OCI-LY1 (cell line): ENCODE results near the gene IGFALS.

Experiments used
- H2AFZ ChIP-seq: fragments of 200-600 bp; sonication (generic), shearing (Covaris generic); 2 replicates; pipeline ENCODE4 v1.6.0; 2014; ENCODE audit warnings: antibody characterized with exemption, mild to moderate bottlenecking, low read length
- H3F3A ChIP-seq: fragments of 200-600 bp; sonication (generic), shearing (Covaris generic); 2 replicates; pipeline ENCODE4 v1.6.0; 2014; ENCODE audit warnings: mild to moderate bottlenecking, antibody characterized with exemption, low read length, moderate library complexity; ENCODE audit not compliant: insufficient read depth
- H3K27ac ChIP-seq: fragments of 200-600 bp; sonication (generic); 2 replicates; pipeline ENCODE4 v1.5.1; 2014; ENCODE audit warnings: low read length, mixed run types, mild to moderate bottlenecking, low read depth; ENCODE audit not compliant: poor library complexity, severe bottlenecking
- H3K27me3 ChIP-seq: fragments of 200-600 bp; sonication (generic); 2 replicates; pipeline ENCODE4 v1.6.0; 2014; ENCODE audit warnings: antibody characterized with exemption, mild to moderate bottlenecking, low read length, moderate library complexity; ENCODE audit not compliant: insufficient read depth
- H3K36me3 ChIP-seq: fragments of 200-600 bp; sonication (generic); 2 replicates; pipeline ENCODE4 v1.6.1; 2014; ENCODE audit warnings: mild to moderate bottlenecking, antibody characterized with exemption, low read length, moderate library complexity, mixed read lengths; ENCODE audit not compliant: insufficient read depth
- H3K4me1 ChIP-seq: fragments of 200-600 bp; sonication (generic); 2 replicates; pipeline ENCODE4 v1.5.1; 2014; ENCODE audit warnings: mild to moderate bottlenecking, low read length, moderate library complexity; ENCODE audit not compliant: insufficient read depth, severe bottlenecking
- H3K4me2 ChIP-seq: fragments of 200-600 bp; sonication (generic), shearing (Covaris generic); 2 replicates; pipeline ENCODE4 v1.6.1; 2014; ENCODE audit warnings: low read length
- H3K4me3 ChIP-seq: fragments of 200-600 bp; sonication (generic); 2 replicates; pipeline ENCODE4 v1.5.1; 2014; ENCODE audit warnings: low read length, low read depth, mild to moderate bottlenecking, mixed read lengths; ENCODE audit not compliant: poor library complexity, severe bottlenecking
- H3K79me2 ChIP-seq: fragments of 200-600 bp; shearing (Covaris generic); 2 replicates; pipeline ENCODE4 v1.6.1; 2016; ENCODE audit warnings: mixed run types, low read length, mixed read lengths; ENCODE audit not compliant: insufficient read depth
- H3K9ac ChIP-seq: fragments of 200-600 bp; sonication (generic), shearing (Covaris generic); 2 replicates; pipeline ENCODE4 v1.6.1; 2014; ENCODE audit warnings: mild to moderate bottlenecking, low read length, mixed read lengths
- H3K9me2 ChIP-seq: fragments of 200-600 bp; sonication (generic), shearing (Covaris generic); 2 replicates; pipeline ENCODE4 v1.6.1; 2014; ENCODE audit warnings: low read depth, mild to moderate bottlenecking, low read length, mixed read lengths
- H3K9me3 ChIP-seq: fragments of 200-600 bp; shearing (Covaris generic); 2 replicates; pipeline ENCODE4 v1.6.1; 2014; ENCODE audit warnings: low read length, mixed read lengths
- H4K20me1 ChIP-seq: fragments of 200-600 bp; sonication (generic), shearing (Covaris generic); 2 replicates; pipeline ENCODE4 v1.6.0; 2016; ENCODE audit warnings: mild to moderate bottlenecking, low read length; ENCODE audit not compliant: insufficient read depth
- CTCF ChIP-seq: fragments of 200-600 bp; sonication (generic), shearing (Covaris generic); IDR thresholded peaks from 2 replicates; pipeline ENCODE4 v1.5.1; 2017; ENCODE audit warnings: mild to moderate bottlenecking, antibody characterized with exemption, low read length, moderate library complexity, mixed read lengths
- EZH2 ChIP-seq: fragments of 200-600 bp; sonication (generic), shearing (Covaris generic); IDR thresholded peaks from 2 replicates; pipeline ENCODE4 v1.8.0; 2017; ENCODE audit warnings: borderline replicate concordance, mixed run types, mild to moderate bottlenecking, antibody characterized with exemption, low read length, moderate library complexity, mixed read lengths

The IGFALS gene

GRCh38 chr16:1825381-1825863, 31.9 kb upstream of the IGFALS start:
- H2AFZ ChIP-seq = no peak overlapping the region
- H3K4me3 ChIP-seq = peak overlapping the region; percentile 64
- H3K27ac ChIP-seq = no peak overlapping the region
- 0 out of 2 replicates have a peak, but pooled peaks cover 4% of the 10 kb centered on the region for H3K27me3 ChIP-seq
- no peaks in the 10 kb centered on the region for H4K20me1 ChIP-seq
- no peaks in the 10 kb centered on the region for H3F3A ChIP-seq
- H3K9me2 ChIP-seq = no peaks in the 10 kb centered on the region
- no peaks in the 10 kb centered on the region for H3K79me2 ChIP-seq
- H3K9ac ChIP-seq = no peak overlapping the region
- H3K36me3 ChIP-seq = no peaks in the 10 kb centered on the region
- peak overlapping the region; percentile 62 for H3K4me2 ChIP-seq
- TF ChIP-seq CTCF (no peak), EZH2 (no peak)
- H3K4me1 ChIP-seq = peaks cover 8% of the 10 kb centered on the region
- no peaks in the 10 kb centered on the region for H3K9me3 ChIP-seq

GRCh38 chr16:1823821-1824220, 30.3 kb upstream of the IGFALS start:
- Histone ChIP-seq H2AFZ (no peak overlapping the region), H3K27ac (no peak overlapping the region), H3F3A (no peaks in the 10 kb centered on the region), H3K4me3 (no peak overlapping the region), H4K20me1 (no peaks in the 10 kb centered on the region), H3K27me3 (0 out of 2 replicates have a peak, but pooled peaks cover 4% of the 10 kb centered on the region), H3K79me2 (no peaks in the 10 kb centered on the region), H3K4me1 (peaks cover 8% of the 10 kb centered on the region), H3K9me2 (no peaks in the 10 kb centered on the region), H3K9ac (no peak overlapping the region), H3K9me3 (no peaks in the 10 kb centered on the region), H3K36me3 (no peaks in the 10 kb centered on the region), H3K4me2 (no peak overlapping the region)
- no peak for TF ChIP-seq EZH2
- TF ChIP-seq CTCF = peak; percentile 68

- Histone ChIP-seq H3K9me3 (no peaks in the 10 kb centered on the region), H3K4me1 (peaks cover 7% of the 10 kb centered on the region), H3K4me3 (no peak overlapping the region), H2AFZ (no peak overlapping the region), H3K9me2 (no peaks in the 10 kb centered on the region), H3K27me3 (0 out of 2 replicates have a peak, but pooled peaks cover 4% of the 10 kb centered on the region), H3K36me3 (no peaks in the 10 kb centered on the region), H3F3A (no peaks in the 10 kb centered on the region), H4K20me1 (no peaks in the 10 kb centered on the region), H3K27ac (no peak overlapping the region), H3K9ac (no peak overlapping the region), H3K4me2 (no peak overlapping the region), H3K79me2 (no peaks in the 10 kb centered on the region)
- TF ChIP-seq CTCF (no peak), EZH2 (no peak)
Measured at GRCh38 chr16:1822801-1823200, 29.3 kb upstream of the IGFALS start.
